ACHN (cell line): Measurements from ENCODE around the gene SIPA1.
A peak's percentile ranks its signal among the peaks of the same experiment; 100 is the strongest.

Experiments
- DNase-seq: peaks from one replicate; pipeline ENCODE4 v3.0.0-alpha.2; 2015
- in situ Hi-C: cut with HindIII; loops from 2 replicates; pipeline ENCODE4 v1.10.0; 2017; ENCODE audit warnings: low sequenced_read_pairs, low pct_ligation_motif_present, low pct_unique_long_range_greater_than_20kb

SIPA1 gene, protein sequence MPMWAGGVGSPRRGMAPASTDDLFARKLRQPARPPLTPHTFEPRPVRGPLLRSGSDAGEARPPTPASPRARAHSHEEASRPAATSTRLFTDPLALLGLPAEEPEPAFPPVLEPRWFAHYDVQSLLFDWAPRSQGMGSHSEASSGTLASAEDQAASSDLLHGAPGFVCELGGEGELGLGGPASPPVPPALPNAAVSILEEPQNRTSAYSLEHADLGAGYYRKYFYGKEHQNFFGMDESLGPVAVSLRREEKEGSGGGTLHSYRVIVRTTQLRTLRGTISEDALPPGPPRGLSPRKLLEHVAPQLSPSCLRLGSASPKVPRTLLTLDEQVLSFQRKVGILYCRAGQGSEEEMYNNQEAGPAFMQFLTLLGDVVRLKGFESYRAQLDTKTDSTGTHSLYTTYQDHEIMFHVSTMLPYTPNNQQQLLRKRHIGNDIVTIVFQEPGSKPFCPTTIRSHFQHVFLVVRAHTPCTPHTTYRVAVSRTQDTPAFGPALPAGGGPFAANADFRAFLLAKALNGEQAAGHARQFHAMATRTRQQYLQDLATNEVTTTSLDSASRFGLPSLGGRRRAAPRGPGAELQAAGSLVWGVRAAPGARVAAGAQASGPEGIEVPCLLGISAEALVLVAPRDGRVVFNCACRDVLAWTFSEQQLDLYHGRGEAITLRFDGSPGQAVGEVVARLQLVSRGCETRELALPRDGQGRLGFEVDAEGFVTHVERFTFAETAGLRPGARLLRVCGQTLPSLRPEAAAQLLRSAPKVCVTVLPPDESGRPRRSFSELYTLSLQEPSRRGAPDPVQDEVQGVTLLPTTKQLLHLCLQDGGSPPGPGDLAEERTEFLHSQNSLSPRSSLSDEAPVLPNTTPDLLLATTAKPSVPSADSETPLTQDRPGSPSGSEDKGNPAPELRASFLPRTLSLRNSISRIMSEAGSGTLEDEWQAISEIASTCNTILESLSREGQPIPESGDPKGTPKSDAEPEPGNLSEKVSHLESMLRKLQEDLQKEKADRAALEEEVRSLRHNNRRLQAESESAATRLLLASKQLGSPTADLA

DNA sequence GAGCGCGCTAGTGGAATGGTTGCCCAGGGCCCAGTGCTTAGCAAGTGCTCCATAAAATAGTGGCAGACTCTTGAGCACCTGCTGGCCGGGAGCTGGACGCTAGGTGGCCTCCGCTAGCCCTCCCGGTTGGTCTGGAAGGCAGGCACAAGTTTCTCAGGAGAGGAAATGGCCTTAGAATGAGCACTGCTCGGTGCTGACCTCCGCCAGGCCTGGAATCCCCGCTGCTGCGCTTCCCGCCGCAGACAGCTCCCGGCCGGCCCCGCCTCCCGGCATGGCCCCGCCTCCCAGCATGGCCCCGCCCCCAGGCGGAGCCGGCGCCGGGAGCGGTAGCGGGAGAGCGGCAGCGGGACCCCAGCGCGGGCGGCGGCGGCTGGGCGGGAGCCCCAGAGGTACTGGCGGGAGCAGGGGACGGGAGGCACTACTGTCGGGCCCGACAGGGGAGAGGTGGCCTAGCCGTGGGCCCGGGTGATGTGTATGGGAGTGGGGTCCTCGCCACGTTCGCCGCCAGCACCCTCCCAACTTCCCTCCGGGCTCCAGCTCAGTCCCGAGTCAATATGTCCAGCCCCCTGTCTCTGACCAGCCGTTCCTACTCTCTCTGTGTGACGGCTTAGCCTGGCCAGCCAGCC, at the start of gene SIPA1:
Gene SIPA1, plus strand, starts transcription at position 308 of the 626 bp plus-strand sequence. CDS start 2,821 bp downstream, outside the sequence.
- in situ Hi-C loops, result no loop called here
- DNase-seq, result peak; percentile 94

GRCh38 chr11:65588199-65589054, 49.5 kb upstream of the SIPA1 start:
- peak; percentile 62 for DNase-seq
- in situ Hi-C loops, result no loop called here

GRCh38 chr11:65589444-65590239, 48.3 kb upstream of the SIPA1 start:
- DNase-seq, result no peak
- in situ Hi-C loops, result no loop called here

DNA sequence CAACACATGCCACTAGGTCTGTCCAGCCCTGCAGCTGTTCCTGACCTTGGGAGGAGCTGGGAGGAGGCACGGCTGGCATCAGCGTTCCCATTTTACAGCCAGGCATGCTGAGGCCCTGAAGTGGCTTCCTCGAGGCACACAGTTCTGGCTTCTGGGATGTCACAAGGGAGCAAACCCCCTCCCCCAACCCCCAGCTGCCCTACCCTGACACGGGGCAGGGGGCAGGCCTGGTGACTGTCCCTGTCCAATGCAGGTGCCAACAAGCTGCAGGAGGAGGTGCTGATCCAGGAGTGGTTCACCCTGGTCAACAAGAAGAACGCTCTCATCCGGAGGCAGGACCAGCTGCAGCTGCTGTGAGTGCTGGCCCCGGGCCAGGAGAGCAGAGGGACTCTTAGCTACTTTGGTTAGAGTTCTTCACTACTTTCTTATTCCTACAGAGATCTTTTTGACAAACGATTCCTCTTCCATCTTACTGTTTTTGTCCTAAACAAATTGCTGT, 47.6 kb upstream of the SIPA1 start:
- in situ Hi-C loops, result no loop called here
- no peak for DNase-seq

DNA sequence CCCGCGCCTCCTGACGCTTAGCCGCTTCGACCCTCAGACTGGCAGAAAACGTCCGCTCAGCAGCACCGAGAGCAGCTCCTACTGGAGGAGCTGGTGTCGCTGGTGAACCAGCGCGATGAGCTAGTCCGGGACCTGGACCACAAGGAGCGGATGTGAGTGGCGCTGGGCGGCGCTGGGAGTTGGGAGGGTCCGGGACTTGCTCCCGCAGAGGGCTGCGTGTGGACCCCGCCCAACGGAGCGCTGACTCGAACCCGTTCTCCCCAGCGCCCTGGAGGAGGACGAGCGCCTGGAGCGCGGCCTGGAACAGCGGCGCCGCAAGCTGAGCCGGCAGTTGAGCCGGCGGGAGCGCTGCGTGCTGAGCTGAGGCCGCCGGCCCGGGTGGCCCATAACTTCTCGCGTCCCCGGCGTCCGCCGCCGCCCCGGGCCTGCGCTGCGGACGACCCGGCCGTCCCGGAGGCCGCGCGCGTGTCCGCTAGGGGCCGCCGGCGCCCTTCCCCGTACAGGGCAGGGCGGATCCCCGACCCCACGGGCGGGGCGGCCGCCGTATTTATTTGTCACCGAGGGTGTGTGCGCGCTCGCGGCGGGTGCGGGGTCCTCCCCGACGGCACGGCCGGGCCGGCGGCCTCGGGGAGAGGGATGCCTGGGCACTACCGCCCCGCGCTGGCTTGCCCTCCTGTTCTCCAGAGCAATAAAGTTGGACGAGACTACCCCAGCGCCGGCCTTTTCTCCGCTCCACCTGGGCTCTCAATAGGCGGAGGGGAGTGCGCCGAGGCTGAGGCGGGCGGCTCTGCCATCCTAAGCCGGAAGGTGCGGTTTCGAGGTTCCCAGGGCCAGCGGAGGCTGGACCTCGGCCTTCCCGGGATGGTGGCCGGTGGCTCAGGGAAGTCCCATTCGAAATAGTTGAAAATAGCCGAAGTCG, 45.7 kb upstream of the SIPA1 start:
- in situ Hi-C loops, result no loop called here
- no peak for DNase-seq

GRCh38 chr11:65592858-65593517, 44.9 kb upstream of the SIPA1 start:
- in situ Hi-C loops, result no loop called here
- DNase-seq, result no peak

DNA sequence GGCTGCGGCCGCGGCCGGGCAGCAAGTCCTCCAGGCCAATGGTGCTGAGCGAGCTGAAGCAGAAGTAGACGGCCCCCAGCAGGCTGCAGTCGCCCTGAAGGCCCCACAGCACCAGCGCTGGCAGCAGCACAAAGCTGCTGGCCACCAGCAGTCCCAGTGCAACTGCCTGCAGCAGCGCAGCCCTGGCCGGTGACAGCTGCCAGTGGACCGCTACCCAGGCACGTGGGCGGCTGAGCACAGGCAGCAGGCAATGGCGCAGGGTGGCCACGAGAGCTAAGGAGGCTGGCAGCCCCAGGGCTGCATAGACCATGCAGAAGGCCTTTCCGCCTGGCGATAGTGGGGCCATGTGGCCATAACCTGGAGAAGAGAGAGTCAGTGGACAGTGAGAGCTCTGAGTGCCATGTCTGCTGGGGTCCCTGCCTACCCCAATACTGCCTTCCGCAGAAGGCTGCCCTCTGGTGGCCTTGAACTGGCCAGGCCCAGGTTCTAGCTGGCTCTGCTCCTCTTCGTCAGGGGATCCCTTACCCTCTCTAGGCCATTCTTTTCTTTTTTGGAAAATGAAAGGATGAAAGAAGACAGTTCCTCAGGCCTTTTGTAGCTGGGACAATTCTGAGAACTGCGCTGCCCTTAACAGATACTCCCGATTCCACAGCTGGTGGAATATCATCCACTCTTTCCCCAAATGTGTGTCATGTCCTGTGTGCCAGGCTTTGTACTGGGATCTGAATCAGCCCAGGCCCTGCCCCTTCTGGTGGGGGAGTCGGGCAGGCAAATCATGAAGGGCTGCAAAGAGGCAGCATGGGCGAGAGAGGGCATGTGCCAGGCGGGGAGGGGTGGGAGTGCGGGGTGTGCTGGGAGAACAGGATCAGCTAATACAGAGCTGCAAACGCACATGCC, 44.1 kb upstream of the SIPA1 start:
- DNase-seq, result no peak
- in situ Hi-C loops, result no loop called here

GRCh38 chr11:65595131-65595530, 42.8 kb upstream of the SIPA1 start:
- DNase-seq, result no peak
- in situ Hi-C loops, result no loop called here

DNA sequence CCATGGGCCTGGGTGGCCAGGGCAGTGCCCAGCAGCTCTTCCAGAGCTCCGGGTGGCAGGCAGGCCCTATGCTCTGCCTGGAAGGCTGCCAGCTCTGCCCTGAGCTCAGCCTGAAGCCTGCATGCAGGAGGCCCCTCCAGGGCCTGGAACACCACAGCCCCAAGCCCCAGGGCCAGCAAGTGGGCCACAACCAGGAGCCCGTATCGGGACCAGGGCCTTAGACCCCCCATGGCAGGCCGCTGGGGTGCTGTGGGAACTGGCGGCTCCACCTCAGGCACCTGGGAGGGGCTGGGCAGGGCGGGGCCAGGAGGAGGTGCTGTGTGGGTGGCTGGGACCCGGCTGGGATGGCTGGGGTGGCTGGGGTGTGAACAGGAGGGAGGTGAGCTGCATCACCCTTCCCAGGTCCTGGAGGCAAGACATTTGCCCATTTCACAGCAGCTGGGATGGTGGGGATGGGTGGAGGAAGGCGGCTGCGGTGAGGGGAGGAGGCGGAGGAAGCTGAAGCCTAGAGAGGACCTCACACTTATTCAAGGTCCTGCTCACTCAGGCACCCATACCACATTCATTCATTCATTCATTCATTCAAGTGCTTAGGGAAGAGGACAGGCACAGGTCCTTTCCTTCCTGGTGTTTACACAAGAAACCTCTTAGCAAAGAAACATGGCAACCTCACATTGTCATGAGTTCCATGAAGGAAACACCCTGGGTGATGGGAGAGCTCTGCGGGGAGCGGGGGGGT, 42.2 kb upstream of the SIPA1 start, which contains the start of gene KCNK7:
Gene KCNK7, minus strand, starts transcription at position 258 of the 739 bp plus-strand sequence. Its CDS starts 28 bp downstream, at position 230.
- no peak for DNase-seq

DNA sequence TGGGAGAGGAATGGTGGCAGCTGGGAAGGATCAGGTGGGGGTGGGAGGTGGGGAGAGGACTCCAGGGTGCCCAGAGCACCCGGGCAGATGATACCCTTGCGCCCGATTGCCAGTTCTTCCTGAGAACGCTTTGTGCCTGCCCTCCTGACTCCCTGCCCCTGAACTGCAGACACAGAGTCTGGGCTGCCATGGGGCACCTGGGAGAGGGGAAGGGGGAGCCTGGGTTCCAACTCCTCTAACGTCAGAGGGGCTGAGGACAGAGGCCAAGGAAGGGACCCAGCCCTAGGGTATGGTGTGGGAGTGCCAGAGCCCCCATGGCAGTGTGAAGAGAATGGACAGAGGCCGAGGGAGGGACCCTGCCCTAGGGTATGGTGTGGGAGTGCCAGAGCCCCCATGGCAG, 41.4 kb upstream of the SIPA1 start:
- in situ Hi-C loops, result no loop called here
- DNase-seq, result no peak

More for the DNA sequence above, 42.2 kb upstream of the SIPA1 start, which contains the start of gene KCNK7:
- in situ Hi-C loops, result no loop called here

GRCh38 chr11:65598258-65598699, 39.6 kb upstream of the SIPA1 start:
- no peak for DNase-seq
- in situ Hi-C loops, result no loop called here

DNA sequence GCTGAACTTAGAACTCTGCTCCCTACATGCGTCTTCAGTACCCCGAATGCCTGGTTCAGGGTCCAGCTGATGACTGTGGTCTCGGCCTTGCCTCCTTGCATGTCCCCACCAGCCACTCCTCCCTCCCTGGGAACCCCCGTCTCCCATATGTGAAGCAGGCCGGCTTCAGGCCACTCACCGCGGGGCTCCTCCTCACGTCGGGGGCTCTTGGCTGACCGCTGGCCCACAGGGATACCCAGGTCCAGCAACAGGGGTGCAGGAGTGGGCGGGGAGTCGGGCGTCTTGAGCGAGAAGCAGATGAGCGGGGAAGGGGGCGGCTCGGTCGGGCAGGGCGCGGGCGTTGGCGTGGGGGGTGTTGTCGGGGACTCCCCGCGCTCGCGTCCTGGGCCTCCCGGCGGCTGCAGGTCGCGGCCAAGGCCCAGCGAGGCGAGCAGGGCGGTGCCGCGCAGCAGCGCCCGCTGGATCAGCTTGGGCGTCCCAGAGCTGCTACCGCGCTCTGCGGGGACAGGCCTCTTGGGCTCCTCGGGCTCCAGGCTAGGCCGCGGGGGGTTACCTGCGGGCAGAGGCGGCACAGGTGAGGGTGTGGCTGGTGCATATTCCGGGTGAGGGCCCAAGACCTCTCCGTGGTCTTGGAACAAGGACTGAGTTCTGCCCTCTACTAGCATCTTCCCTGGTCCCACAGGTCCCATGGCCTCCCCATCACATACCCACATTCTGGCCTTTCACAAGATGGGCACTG, 38.5 kb upstream of the SIPA1 start:
- in situ Hi-C loops, result no loop called here

GRCh38 chr11:65599955-65600246, 38.0 kb upstream of the SIPA1 start:
- in situ Hi-C loops, result no loop called here

More for the DNA sequence above, 38.5 kb upstream of the SIPA1 start:
- no peak for DNase-seq

More at GRCh38 chr11:65599955-65600246, 38.0 kb upstream of the SIPA1 start:
- no peak for DNase-seq
